RCC 7860 (cell line): Measurements from ENCODE around the gene LRRC51.

Source experiments
- DNase-seq: peaks from one replicate; pipeline ENCODE4 v3.0.0-alpha.2; 2015; ENCODE audit warnings: low spot score
- FAIRE-seq: peaks from 2 replicates; lab custom pipeline; 2012; peaks lifted over from hg19 to GRCh38; lab: Jason Lieb, UNC

LRRC51 gene

DNA sequence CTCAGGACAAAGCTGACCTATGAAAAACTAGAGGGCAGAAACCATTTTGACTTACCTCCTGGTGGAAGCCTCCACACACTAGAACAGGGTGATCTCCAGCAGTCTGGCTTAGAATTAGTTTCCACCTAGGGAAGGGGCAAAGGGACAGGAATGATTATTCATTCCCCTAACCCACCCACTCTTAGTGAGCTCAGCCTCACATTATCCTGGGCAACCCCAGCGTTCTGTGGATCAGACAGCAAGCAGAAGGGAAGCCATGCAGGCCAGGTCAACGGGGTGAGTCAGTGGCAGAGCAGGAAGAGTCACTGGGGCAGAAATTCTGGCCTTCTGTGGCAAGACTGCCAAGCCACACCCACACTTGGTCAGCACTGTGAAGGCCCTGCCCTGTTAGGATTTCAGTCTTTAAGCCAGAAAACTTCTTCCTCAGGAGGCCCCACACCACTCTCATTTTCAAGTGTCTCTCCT, 10.8 kb upstream of the LRRC51 start:
- FAIRE-seq: peak; percentile 86

DNA sequence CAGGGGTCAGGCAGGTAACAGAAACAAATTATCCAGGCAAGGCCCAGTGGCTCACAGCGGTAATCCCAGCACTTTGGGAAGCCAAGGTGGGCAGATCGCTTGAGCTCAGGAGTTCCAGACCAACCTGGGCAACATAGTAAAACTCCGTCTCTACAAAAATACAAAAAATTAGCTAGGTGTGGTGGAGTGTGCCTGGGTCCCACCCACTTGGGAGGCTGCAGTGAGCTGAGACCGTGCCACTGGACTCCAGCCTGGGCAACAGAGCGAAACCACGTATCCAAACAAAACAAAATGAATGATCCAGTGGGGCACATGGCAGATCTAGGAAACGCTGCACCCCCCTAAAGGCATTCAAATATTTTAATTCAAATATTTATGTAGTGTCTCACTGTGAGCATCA, 10.2 kb upstream of the LRRC51 start:
- FAIRE-seq: no peak
- DNase-seq: peak; percentile 17

More for the DNA sequence above, 10.8 kb upstream of the LRRC51 start:
- DNase-seq: peak; percentile 83

DNA sequence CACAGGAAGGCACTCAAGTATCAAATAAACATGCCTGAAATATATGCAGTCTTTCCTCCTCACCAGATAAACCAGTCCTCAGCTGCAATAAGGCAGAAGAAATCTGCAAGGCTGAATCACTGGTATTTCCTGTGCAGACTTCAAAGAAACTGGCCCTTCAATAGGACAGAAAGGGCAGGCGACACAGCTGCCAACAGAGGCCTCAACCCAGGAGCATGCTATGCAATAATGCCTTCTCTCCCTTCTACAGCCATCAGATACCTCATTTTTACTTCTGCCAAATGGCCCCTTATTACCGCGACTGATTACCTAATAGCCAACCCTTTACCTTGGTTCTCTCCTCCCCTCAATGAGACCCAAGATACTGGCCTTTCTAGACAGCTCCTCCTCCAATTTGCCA, 8.3 kb upstream of the LRRC51 start:
- peak; percentile 62 for DNase-seq
- FAIRE-seq: no peak

DNA sequence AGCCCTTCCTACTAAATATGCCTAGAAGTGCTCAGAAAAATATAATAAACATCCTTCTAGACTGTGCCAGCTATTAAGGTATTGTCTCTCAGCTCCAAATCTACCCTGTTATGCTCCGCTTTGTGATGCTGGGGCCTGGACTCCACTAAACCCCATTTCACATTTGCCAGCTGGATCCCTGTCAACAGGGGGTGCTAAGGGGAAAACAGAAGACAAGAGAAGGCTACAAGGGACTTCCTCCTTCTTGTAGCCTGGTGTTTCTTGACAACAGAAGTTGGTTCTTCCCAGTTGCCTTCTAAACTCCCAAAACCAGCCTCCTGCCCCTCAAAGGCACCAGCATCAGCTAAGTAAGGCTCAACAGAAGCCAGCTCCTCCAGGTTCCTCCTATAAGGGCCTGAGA, 5.5 kb upstream of the LRRC51 start:
- DNase-seq (no peak), FAIRE-seq (no peak)

DNA sequence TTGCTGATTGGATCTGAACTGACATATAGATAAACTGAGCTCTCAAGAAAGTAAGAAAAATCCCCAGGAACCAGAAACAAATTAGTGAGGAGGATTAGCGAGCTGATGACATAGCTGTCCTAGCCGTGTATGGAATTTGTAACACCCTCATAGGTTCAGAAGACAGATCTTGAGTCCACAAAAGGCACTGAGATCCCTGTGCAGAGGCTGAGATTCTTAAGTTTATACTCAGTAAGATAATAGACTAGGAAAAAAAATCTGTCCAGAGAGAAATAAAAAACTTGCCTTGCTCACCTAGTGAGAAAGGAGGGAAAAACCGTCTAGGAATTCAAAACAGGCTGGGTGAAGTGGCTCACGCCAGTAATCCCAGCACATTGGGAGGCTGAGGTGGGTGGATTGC, 4.9 kb upstream of the LRRC51 start:
- DNase-seq: no peak
- no peak for FAIRE-seq

DNA sequence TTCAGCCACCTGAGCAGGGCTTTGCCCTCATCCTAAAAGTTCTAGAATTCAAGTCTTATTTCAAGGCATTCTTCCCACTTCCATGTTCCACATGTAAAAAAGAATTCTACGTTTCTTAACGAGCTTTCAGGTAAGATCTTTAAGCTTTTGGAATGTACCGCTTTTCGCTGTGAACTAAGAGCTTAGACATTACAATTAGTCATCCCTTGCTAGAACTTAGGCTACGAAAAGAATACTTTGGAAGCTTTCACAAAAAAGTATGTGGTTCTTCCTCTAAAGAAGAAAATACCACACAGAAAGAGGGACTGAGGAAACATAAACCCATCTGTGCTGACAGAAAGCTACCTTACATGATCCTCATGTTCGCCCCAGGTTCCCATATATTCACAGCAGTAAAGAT, 2.2 kb upstream of the LRRC51 start:
- no peak for FAIRE-seq
- DNase-seq: no peak

DNA sequence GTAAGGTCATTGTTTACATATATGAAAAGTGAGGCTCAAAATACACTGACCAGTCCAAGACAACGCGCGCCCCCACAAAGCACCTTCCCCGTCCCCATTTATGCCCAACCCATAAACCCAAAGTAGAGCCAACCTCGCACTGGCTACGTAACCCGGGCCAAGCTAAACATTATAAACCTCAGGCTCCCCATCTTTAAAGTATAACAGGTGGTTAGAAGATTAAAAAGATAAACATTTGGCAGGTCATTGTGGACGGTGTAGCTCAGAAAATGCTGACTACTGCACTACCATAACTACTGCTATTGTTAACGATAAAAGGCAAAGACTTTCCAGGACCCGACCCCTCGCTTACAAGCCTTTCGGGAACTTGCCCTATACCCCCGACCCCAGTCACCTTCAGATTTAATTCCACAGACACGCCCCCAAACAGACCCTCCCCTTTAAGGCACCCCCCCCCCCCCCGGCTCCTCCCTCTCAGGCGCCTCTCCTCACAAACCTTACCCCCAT, 778 bp upstream of the LRRC51 start:
- FAIRE-seq (no peak), DNase-seq (no peak)

DNA sequence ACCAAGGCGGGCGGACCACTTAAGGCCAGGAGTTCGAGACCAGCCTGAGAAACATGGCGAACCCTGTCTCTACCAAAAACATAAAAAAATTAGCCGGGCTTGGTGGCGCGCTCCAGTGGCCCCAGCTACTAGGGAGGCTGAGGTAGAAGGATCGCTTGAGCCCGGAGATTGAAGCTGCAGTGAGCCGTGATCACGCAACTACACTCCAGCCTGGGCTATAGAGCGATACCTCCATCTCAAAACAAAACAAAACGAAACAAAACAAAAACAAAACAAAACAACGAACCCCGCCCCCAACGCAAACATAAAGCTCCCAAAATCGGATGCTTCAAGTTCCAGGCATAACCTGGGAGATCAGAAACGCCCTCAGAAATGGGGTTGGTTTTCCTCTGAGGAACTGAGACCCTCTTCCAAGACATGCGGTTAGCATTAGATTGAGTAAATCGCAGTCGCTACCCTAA, 564 bp downstream of the LRRC51 start:
- DNase-seq: no peak
- no peak for FAIRE-seq

DNA sequence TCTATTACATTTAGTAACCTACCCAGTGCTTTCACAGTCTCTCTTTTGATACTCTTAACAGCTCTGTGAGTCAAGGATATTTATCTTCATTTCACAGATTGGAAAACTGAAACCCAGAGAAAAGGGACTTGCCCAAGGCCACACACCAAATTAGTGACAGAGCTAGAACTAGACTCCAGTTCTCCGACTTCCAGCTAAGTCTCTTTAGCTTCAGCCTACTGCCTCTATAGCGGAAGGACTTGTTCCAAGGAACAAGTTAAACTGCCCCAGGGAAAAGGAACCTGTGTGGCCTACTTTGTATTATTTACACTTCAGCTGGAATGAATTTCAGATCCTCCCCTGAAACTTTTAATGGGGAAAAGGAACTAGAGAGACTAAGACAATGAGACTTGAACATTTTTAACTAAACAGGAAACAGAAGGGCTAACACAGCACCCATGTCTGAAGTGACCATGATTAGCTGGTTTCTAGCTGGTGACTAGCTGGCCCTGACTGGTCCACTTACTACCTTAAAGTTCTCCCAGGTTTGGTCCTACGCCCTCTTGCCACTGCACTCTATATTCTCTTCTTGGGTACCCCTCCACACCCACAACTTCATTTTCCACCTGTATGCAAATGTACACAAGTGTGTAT, 1.3 kb downstream of the LRRC51 start:
- DNase-seq (no peak), FAIRE-seq (no peak)

DNA sequence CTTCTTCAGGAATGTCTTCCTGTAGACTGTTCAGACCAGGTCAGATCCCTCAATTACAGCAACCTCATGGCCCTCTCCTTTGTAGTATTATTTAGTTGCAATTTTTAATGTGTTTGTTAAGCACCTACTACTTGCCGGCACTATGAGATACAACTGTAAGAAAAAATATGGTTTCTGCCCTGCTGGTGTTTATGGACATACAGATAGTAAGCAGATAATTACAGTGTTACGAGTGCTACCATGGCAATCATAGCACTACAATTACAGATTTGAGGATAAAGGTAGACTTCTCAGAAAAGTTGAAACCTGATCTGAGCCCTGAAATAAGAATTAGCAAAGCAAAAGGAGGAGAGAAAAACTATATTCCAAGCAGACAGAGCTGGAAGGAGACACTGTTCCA, 2.8 kb downstream of the LRRC51 start:
- no peak for DNase-seq
- no peak for FAIRE-seq

DNA sequence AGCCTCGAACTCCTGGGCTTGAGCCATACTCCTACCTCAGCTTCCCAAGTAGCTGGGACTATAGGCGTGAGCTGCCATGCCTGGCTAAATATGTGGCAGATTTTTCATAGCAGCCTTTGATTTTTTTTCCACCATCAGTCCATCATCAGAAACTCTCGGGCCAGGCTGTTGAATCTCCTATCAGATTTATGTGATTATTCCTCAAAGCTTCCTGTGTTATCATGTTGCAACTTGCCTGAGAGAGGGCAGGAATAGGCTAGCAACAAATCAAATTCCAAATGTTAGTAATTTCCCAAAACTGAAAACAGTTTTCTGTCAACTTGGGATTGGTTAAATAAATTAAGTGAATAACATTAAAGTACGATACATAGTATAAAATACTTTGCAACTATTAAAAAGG, 3.4 kb downstream of the LRRC51 start:
- DNase-seq: no peak
- no peak for FAIRE-seq

DNA sequence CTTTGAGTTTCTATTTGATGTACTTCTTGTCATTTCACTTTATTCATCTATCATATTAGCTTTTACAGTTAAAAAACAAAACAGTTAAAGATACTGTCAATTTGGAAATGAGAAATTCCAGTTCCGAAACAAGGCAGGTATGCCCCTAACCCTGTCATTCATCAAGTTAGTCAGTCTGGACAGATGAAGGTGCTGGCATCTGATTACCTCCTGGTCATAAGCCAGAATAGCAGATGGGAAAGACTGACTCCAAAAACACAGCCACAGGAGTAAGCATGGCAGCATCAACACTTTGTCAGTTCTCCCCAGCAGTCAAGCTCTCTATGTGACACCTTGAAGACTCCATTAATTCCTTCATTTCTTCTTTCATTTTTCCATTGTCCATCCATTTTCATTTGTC, 4.3 kb downstream of the LRRC51 start:
- FAIRE-seq (no peak), DNase-seq (no peak)

DNA sequence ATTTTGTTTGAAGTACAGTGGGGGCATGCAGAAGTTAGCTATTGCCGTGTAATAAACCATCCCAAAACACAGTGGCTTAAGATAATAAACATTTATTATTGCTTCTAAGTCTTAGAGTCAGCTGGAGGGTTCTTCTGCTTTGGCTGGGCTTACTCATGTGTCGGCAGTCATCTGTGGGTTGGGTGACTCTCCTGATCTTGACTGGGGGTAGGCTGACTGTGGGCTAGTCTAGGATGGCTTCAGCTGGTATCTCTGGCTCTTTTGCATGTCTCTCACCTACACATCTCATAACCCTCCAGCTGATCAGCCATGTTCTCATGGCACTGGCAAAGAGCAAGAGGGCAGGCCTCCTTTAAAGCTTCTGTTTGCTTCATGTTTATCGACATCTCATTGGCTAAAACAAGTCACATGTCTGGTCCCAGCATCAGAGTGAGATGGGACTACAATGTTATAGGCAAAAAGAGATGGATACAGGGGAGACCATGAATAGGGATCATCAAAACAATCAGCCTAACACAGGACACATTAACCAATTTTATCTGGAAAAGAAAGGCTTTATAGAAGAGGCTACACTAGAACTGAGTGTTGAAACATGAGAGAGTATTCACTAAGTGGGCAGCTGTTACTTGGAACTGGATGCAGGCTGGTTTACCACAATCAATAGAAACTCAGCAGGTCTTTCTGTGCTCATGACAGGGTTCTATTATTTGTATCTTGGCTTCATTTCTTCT, 5.1 kb downstream of the LRRC51 start:
- FAIRE-seq: no peak
- DNase-seq: no peak

DNA sequence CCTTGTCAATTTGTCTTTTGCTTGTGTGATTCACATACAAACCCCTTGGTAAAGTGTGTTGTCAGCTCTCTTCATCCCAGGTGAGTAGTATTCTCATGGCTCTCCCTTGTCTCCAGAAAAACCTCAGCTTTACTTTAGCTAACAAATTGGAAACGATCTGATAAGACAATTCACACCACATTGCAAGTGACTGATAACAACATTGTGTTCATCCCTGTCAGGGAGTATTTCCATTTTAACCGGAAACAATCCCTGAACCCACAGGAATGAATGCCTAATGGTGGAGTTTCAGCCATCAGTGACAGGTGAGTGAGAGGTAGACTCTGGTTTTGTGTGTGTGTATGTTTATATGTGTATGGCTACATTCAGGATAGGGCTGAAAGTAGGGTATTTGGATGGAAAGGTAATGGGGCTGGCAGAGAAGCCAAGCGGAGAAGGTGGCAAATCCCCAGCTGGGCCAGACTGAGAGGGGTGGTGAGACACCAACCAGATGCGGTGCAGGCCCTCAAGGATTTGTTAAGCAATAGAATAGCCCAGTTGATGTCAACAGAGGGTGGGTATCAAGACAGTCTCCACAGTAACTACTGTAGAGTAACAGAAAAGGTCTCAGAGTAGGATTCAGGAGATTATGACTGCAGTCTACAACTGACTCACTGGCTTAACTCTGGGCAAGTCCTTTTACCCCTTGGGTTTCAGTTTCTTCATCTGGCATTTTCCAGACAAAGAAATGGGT, 7.6 kb downstream of the LRRC51 start:
- DNase-seq (no peak), FAIRE-seq (no peak)

DNA sequence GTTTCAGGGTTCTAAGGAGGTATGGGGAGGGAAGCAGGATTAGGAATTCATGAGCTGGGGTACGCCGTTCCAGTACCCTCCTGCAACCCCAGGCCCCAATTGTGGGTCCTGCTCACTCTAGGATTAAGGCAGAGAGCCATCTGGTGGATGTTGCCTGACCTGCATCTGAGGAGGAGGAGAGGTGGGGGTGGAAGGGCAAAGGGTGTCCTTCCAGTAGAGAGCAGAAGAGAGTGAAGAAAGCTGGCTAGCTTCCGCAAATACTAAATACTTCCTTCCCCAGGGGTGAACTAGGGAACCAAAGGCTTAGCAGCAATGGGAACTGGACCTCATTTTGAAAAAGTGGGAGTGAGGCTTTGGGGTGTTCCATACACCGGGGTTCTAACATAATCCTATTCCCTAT, 10.6 kb downstream of the LRRC51 start:
- no peak for DNase-seq
- no peak for FAIRE-seq

DNA sequence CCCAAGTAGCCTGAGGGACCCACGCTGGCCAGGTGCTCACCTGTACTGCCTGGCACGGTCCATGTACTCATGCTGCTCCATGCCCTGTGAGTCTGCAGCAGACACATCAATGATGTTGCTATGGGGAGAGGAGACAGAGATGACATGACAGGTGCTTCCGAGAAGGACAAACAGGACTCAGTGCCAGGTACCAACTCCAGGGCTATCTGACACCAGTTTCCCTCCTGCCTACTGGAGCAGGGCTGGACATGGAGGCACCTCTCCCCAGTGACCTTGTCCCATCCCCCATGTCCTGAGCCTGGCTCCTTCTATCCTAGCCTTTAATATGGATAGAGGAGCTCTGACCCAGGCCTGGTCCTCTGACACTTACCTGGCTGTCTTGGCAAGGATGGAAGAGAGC, 18.1 kb downstream of the LRRC51 start:
- FAIRE-seq (no peak), DNase-seq (no peak)

DNA sequence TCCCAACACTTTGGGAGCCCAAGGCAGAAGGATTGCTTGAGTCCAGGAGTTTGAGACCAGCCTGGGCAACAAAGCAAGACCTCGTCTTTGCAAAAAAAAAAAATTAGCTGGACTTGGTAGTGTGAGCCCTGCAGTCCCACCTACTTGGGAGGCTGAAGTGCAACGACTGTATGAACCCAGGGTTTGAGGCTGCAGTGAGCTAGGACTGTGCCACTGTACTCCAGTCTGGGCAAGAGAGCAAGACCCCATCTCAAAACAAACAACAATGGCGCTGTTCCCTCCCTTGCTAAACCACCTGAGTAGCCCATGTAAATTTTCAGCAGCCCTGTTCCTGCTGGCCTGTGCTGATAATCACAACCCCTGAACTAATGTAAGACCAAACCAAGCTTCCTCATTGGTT, 19.4 kb downstream of the LRRC51 start:
- DNase-seq (no peak), FAIRE-seq (no peak)

DNA sequence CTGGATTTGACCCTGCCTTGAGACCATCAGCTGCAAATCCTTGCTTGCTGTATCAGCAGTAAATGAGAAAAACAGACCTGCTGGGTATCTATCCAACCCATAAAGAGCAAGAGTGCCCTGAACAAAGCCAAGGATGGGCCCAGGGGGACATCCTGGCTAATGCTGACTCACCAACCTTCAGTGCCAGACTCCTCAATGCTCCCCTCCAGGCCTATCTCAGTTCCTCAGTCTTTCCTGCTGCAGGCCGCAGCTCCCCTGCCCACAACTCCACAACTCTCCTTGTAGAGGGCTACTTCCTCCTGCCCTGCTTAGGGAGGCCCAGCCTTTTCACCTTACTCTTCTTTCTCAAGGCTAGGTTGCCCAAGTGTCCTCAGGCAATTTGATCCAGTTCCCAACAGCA, 19.8 kb downstream of the LRRC51 start:
- no peak for DNase-seq
- FAIRE-seq: no peak

DNA sequence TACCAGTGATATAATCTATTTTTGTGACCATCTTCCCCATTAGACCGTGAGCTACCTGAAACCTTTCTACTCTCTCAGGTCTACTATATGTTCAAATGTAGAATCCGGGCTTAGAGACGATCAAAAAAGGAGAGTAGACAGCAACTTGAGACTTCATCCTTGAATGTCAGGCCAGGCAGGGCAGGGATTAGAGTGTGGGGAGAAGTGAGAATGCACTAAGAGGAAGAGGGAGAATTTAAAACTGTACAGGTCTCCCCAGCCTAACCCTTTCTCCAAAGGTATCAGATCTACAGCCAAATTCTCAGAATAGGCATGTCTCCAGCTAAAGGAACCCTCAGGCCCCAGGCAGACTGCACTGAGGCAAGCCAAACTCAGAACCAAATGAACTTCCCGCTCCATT, 21.5 kb downstream of the LRRC51 start:
- FAIRE-seq (no peak), DNase-seq (no peak)

DNA sequence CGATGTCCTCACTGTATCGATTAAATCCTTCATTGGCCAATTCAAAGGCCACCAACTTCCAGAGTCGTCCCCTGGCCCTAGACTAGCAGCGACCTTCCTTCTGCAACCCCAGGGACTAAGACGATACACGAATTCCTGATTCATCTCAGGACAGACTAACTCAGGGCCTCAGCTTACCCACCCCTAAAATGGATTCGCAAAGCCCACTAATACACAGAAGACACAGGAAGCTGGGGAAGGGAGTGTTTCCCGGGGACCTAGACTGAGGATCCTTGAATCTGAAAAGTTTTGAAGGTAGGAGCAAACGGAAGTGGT, 21.9 kb downstream of the LRRC51 start:
- DNase-seq (no peak), FAIRE-seq (no peak)

DNA sequence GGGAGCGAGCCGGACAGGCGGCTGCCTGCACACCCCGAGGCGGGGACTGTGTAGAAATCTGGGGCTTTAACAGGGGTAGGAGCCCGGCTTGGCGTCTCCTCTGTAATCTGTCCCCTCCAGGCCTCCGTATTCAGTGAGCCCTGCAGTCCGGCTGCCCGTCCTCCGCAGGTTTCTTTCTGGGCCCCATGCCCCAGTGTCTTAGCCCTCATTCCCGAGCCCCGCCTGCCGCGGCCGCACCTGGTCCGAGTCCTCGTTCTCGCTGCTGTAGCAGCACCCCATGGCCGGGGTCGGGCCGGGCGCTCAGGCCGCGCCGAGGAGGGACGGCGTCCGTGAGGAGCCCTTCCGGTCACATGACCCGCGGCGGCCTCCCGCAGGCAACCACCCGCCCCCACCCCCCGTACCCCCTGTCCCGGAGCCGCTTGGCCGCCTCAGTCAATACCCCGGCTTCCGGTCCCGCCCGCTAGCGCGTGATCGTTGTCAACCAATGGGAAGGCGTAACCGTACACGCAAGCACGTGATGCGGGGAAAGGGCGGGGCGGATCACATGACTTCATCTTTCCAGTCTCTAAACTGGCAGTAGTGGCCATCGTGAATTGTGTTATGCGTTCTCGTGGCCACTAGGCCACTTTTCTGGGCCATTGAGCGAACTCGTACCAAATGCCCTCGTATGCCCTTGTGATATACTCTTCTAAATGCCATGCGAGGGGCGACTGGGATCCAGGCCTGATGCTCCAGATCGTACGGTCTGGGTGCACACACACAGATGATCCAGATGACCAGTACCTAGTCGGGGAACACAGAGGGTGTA, 22.5 kb downstream of the LRRC51 start, which contains the start of gene LAMTOR1:
TSS of gene LAMTOR1 (minus strand) at position 352 of the 808 bp plus-strand sequence. CDS start at position 279, 73 bp downstream.
- FAIRE-seq (peak; percentile 53), DNase-seq (peak; percentile 94)
